GM12864 (cell line): Measurements from ENCODE around the gene C2CD2.

ENCODE experiments used
- DNase-seq: peaks from one replicate; pipeline ENCODE4 v3.0.0-alpha.2; 2011; ENCODE audit warnings: low read depth
- H3K4me3 ChIP-seq: 2 replicates; pipeline ENCODE4 v1.5.1; 2011; ENCODE audit warnings: mild to moderate bottlenecking, low read depth, low read length, control low read depth
- CTCF ChIP-seq: IDR thresholded peaks from 2 replicates; pipeline ENCODE4 v1.5.1; 2011; ENCODE audit warnings: low read depth, mild to moderate bottlenecking, moderate library complexity, low read length, control low read depth, inconsistent platforms; ENCODE audit errors: missing control alignments

C2CD2 gene

GRCh38 chr21:41932191-41932575 lies 21.6 kb downstream of the C2CD2 start:
- DNase-seq, result no peak
- no peak overlapping the region for H3K4me3 ChIP-seq
- no peak for TF ChIP-seq CTCF

DNA sequence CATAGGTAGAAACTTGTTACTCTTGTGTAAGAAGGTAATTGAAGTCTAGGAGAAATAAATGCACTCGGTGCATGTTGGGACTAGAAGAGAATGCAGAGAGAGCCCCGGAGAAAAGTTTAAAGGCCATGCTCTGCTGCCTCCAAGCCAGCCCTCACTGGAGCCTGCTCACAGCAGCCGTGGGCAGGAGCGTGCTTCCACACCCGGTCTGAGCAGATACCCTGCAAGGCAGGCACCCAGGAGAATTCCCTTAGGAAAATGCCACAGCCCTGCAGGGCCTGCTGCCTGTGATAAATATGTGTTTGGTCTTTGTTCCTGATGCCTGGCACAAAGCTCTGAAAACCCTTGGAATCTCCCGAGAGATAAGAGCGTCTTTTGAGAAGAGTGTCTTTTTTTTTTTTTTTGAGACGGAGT lies 22.8 kb downstream of the C2CD2 start:
- DNase-seq, result no peak
- no peak for TF ChIP-seq CTCF
- no peak overlapping the region for H3K4me3 ChIP-seq

- H3K4me3 ChIP-seq, result no peak overlapping the region
- TF ChIP-seq CTCF, result no peak
- no peak for DNase-seq
Measured at GRCh38 chr21:41929248-41929647, 24.6 kb downstream of the C2CD2 start.

DNA sequence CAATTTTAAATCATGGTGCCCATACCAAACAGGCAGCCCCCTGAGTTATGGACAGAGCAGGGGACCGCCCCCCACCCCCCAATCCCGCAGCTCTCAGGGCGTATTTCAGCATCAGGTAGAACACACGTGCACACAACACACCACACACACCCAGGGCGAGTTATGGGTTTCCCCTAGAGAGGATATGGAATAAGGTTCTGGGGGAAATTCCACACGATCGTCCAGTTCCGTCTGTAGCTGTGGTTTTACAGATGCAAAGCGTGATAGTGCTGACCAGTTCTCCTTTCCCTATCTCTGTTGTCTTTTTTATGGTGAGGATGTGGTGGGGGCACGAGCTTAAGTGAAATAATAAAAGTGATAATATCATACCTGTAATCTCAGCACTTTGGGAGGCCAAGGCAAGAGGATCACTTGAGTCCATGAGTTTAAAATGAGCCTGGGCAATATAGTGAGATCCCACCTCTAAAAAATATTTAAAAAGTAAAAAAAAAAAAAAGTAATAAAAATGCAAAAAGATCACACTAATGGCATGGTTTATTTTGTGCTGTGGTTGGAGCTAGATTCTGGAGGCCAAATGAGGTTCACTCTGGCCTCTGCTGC lies 25.1 kb downstream of the C2CD2 start:
- no peak for TF ChIP-seq CTCF
- H3K4me3 ChIP-seq, result no peak overlapping the region
- peak; percentile 75 for DNase-seq

- peak; percentile 46 for DNase-seq
- no peak overlapping the region for H3K4me3 ChIP-seq
- no peak for TF ChIP-seq CTCF
Measured at GRCh38 chr21:41927727-41928409, 25.9 kb downstream of the C2CD2 start.

GRCh38 chr21:41926807-41927171 lies 27.0 kb downstream of the C2CD2 start:
- no peak for DNase-seq
- H3K4me3 ChIP-seq, result peak overlapping the region; percentile 51

More at GRCh38 chr21:41926807-41927171, 27.0 kb downstream of the C2CD2 start:
- no peak for TF ChIP-seq CTCF
